Neural cell (in vitro differentiated cells): Measurements from ENCODE around the gene GNE.
"Not testable (repeated sequence)": the region's sequence is repeated elsewhere in the genome, so short reads cannot be mapped to it uniquely, and the experiment has no call there.

Experiments used
- EP300 ChIP-seq: fragments of 450-650 bp; conservative IDR thresholded peaks from 2 replicates; pipeline ENCODE4 v1.6.1; 2014; ENCODE audit warnings: antibody characterized with exemption, mild to moderate bottlenecking, moderate library complexity; ENCODE audit not compliant: poor library complexity, severe bottlenecking
- POLR2AphosphoS5 ChIP-seq: IDR thresholded peaks from 2 replicates; pipeline ENCODE4 v1.6.1; 2012
- RAD21 ChIP-seq: fragments of 450-650 bp; conservative IDR thresholded peaks from 2 replicates; pipeline ENCODE4 v1.6.1; 2014; ENCODE audit warnings: antibody characterized with exemption, mild to moderate bottlenecking, moderate library complexity

- TF ChIP-seq POLR2AphosphoS5, EP300, RAD21: not testable (repeated sequence)
Measured at GRCh38 chr9:36180243-36180642, 78.0 kb downstream of the GNE start.
